Activated naive CD8-positive, alpha-beta T cell treated with anti-CD3 and anti-CD28 coated beads, Interleukin-2, amount 50 U/mL, for 24 hours (primary cell): ENCODE measurements around the gene NELL1.
"Not testable (repeated sequence)": the region's sequence is repeated elsewhere in the genome, so short reads cannot be mapped to it uniquely, and the experiment has no call there.

ENCODE experiments used
- ATAC-seq: fragments of 150-1000 bp; cut with Tn5 transposase; one replicate; pipeline ENCODE4 v1.10.0; 2021
- DNase-seq: peaks from one replicate; pipeline ENCODE4 v3.0.0; 2021
- H3K27ac Mint-ChIP-seq: one replicate; pipeline ENCODE4 v1.8.0; 2021; ENCODE audit warnings: mild to moderate bottlenecking, mixed read lengths
- H3K27me3 Mint-ChIP-seq: one replicate; pipeline ENCODE4 v1.8.0; 2021; ENCODE audit warnings: mixed read lengths
- H3K36me3 Mint-ChIP-seq: one replicate; pipeline ENCODE4 v1.8.0; 2021; ENCODE audit warnings: low read depth, mixed read lengths
- H3K4me1 Mint-ChIP-seq: one replicate; pipeline ENCODE4 v1.8.0; 2021; ENCODE audit warnings: mixed read lengths
- H3K4me3 Mint-ChIP-seq: one replicate; pipeline ENCODE4 v1.8.0; 2021; ENCODE audit warnings: mild to moderate bottlenecking, moderate library complexity, mixed read lengths
- H3K9me3 Mint-ChIP-seq: one replicate; pipeline ENCODE4 v1.8.0; 2021; ENCODE audit warnings: mixed read lengths

The NELL1 gene

GRCh38 chr11:21133722-21134121, 464.3 kb downstream of the NELL1 start:
- ATAC-seq = no peak
- DNase-seq = no peak
- no peaks in the 10 kb centered on the region for H3K4me1 Mint-ChIP-seq
- no peak overlapping the region for H3K27ac Mint-ChIP-seq
- no peak overlapping the region for H3K4me3 Mint-ChIP-seq
- no peaks in the 10 kb centered on the region for H3K36me3 Mint-ChIP-seq
- H3K9me3 Mint-ChIP-seq = peaks cover 11% of the 10 kb centered on the region
- H3K27me3 Mint-ChIP-seq = no peaks in the 10 kb centered on the region

- DNase-seq (no peak), ATAC-seq (no peak)
- no peaks in the 10 kb centered on the region for H3K36me3 Mint-ChIP-seq
- H3K27ac Mint-ChIP-seq = no peak overlapping the region
- H3K27me3 Mint-ChIP-seq = no peaks in the 10 kb centered on the region
- H3K4me3 Mint-ChIP-seq = no peak overlapping the region
- peaks cover 8% of the 10 kb centered on the region for H3K9me3 Mint-ChIP-seq
- H3K4me1 Mint-ChIP-seq = no peaks in the 10 kb centered on the region
These were observed 468.4 kb downstream of the NELL1 start for GRCh38 chr11:21137803-21138202.

- not testable (repeated sequence) for H3K27ac Mint-ChIP-seq, ATAC-seq, H3K4me1 Mint-ChIP-seq, H3K27me3 Mint-ChIP-seq, DNase-seq, H3K9me3 Mint-ChIP-seq, H3K4me3 Mint-ChIP-seq, H3K36me3 Mint-ChIP-seq
These were observed 472.2 kb downstream of the NELL1 start for GRCh38 chr11:21141557-21141956.

- H3K36me3 Mint-ChIP-seq = no peaks in the 10 kb centered on the region
- H3K4me1 Mint-ChIP-seq = no peaks in the 10 kb centered on the region
- no peaks in the 10 kb centered on the region for H3K27me3 Mint-ChIP-seq
- ATAC-seq (no peak), DNase-seq (no peak)
- H3K4me3 Mint-ChIP-seq = no peak overlapping the region
- H3K9me3 Mint-ChIP-seq = peaks cover 6% of the 10 kb centered on the region
- H3K27ac Mint-ChIP-seq = no peak overlapping the region
These were observed 472.6 kb downstream of the NELL1 start for GRCh38 chr11:21142007-21142406.

GRCh38 chr11:21144531-21144930, 475.1 kb downstream of the NELL1 start:
- ATAC-seq (no peak), DNase-seq (no peak)
- Mint-ChIP-seq H3K4me3 (no peak overlapping the region), H3K36me3 (no peaks in the 10 kb centered on the region), H3K9me3 (peaks cover under 1% of the 10 kb centered on the region), H3K4me1 (no peaks in the 10 kb centered on the region), H3K27me3 (no peaks in the 10 kb centered on the region), H3K27ac (no peak overlapping the region)

GRCh38 chr11:21148376-21148775, 479.0 kb downstream of the NELL1 start:
- Mint-ChIP-seq H3K9me3 (peaks cover 8% of the 10 kb centered on the region), H3K27ac (no peak overlapping the region), H3K36me3 (no peaks in the 10 kb centered on the region), H3K27me3 (no peaks in the 10 kb centered on the region), H3K4me3 (no peak overlapping the region), H3K4me1 (no peaks in the 10 kb centered on the region)
- DNase-seq = no peak
- ATAC-seq = no peak

- Mint-ChIP-seq H3K9me3 (no peaks in the 10 kb centered on the region), H3K4me1 (no peaks in the 10 kb centered on the region), H3K27ac (no peak overlapping the region), H3K27me3 (no peaks in the 10 kb centered on the region), H3K4me3 (no peak overlapping the region), H3K36me3 (no peaks in the 10 kb centered on the region)
- DNase-seq (no peak), ATAC-seq (no peak)
These were observed 490.8 kb downstream of the NELL1 start for GRCh38 chr11:21160140-21160539.

GRCh38 chr11:21169639-21170038, 500.3 kb downstream of the NELL1 start:
- H3K27me3 Mint-ChIP-seq = no peaks in the 10 kb centered on the region
- H3K9me3 Mint-ChIP-seq = no peaks in the 10 kb centered on the region
- ATAC-seq (no peak), DNase-seq (no peak)
- H3K4me3 Mint-ChIP-seq = no peak overlapping the region
- no peaks in the 10 kb centered on the region for H3K4me1 Mint-ChIP-seq
- no peaks in the 10 kb centered on the region for H3K36me3 Mint-ChIP-seq
- H3K27ac Mint-ChIP-seq = no peak overlapping the region

- Mint-ChIP-seq H3K36me3 (no peaks in the 10 kb centered on the region), H3K27me3 (no peaks in the 10 kb centered on the region), H3K4me1 (no peaks in the 10 kb centered on the region), H3K4me3 (no peak overlapping the region), H3K9me3 (no peaks in the 10 kb centered on the region), H3K27ac (no peak overlapping the region)
- no peak for DNase-seq
- no peak for ATAC-seq
These were observed 504.1 kb downstream of the NELL1 start for GRCh38 chr11:21173476-21173875.

- Mint-ChIP-seq H3K9me3 (no peaks in the 10 kb centered on the region), H3K36me3 (no peaks in the 10 kb centered on the region), H3K4me3 (no peak overlapping the region), H3K27me3 (no peaks in the 10 kb centered on the region), H3K4me1 (no peaks in the 10 kb centered on the region), H3K27ac (no peak overlapping the region)
- no peak for DNase-seq
- no peak for ATAC-seq
These were observed 505.4 kb downstream of the NELL1 start for GRCh38 chr11:21174781-21175180.

GRCh38 chr11:21177379-21177778, 508.0 kb downstream of the NELL1 start:
- no peak for DNase-seq
- Mint-ChIP-seq H3K4me1 (no peaks in the 10 kb centered on the region), H3K27ac (no peak overlapping the region), H3K27me3 (no peaks in the 10 kb centered on the region), H3K9me3 (no peaks in the 10 kb centered on the region), H3K36me3 (no peaks in the 10 kb centered on the region), H3K4me3 (no peak overlapping the region)
- ATAC-seq = no peak

GRCh38 chr11:21179770-21180169, 510.4 kb downstream of the NELL1 start:
- no peaks in the 10 kb centered on the region for H3K27me3 Mint-ChIP-seq
- ATAC-seq (no peak), DNase-seq (no peak)
- H3K4me3 Mint-ChIP-seq = no peak overlapping the region
- no peaks in the 10 kb centered on the region for H3K4me1 Mint-ChIP-seq
- no peak overlapping the region for H3K27ac Mint-ChIP-seq
- H3K36me3 Mint-ChIP-seq = no peaks in the 10 kb centered on the region
- peaks cover under 1% of the 10 kb centered on the region for H3K9me3 Mint-ChIP-seq

- ATAC-seq (no peak), DNase-seq (no peak)
- no peaks in the 10 kb centered on the region for H3K36me3 Mint-ChIP-seq
- no peaks in the 10 kb centered on the region for H3K4me1 Mint-ChIP-seq
- no peak overlapping the region for H3K4me3 Mint-ChIP-seq
- no peak overlapping the region for H3K27ac Mint-ChIP-seq
- H3K27me3 Mint-ChIP-seq = no peaks in the 10 kb centered on the region
- H3K9me3 Mint-ChIP-seq = peaks cover 4% of the 10 kb centered on the region
These were observed 510.8 kb downstream of the NELL1 start for GRCh38 chr11:21180182-21180581.

- Mint-ChIP-seq H3K4me1 (no peaks in the 10 kb centered on the region), H3K36me3 (no peaks in the 10 kb centered on the region), H3K27me3 (no peaks in the 10 kb centered on the region), H3K4me3 (no peak overlapping the region), H3K9me3 (peaks cover 10% of the 10 kb centered on the region), H3K27ac (no peak overlapping the region)
- ATAC-seq (no peak), DNase-seq (no peak)
These were observed 516.6 kb downstream of the NELL1 start for GRCh38 chr11:21185959-21186358.

GRCh38 chr11:21190181-21190580, 520.8 kb downstream of the NELL1 start:
- DNase-seq = no peak
- Mint-ChIP-seq H3K27ac (no peak overlapping the region), H3K36me3 (no peaks in the 10 kb centered on the region), H3K4me3 (no peak overlapping the region), H3K4me1 (no peaks in the 10 kb centered on the region), H3K9me3 (peaks cover 6% of the 10 kb centered on the region), H3K27me3 (no peaks in the 10 kb centered on the region)
- no peak for ATAC-seq

GRCh38 chr11:21195995-21196394, 526.6 kb downstream of the NELL1 start:
- H3K4me3 Mint-ChIP-seq = no peak overlapping the region
- no peaks in the 10 kb centered on the region for H3K4me1 Mint-ChIP-seq
- H3K9me3 Mint-ChIP-seq = peaks cover 5% of the 10 kb centered on the region
- no peak overlapping the region for H3K27ac Mint-ChIP-seq
- H3K27me3 Mint-ChIP-seq = no peaks in the 10 kb centered on the region
- DNase-seq = no peak
- no peak for ATAC-seq
- H3K36me3 Mint-ChIP-seq = no peaks in the 10 kb centered on the region
